Sigmoid colon (tissue), 4 donors: Measurements from ENCODE around the gene CADM2.

Source experiments
- CTCF ChIP-seq, 4 experiments: fragments of 450-650 bp in 3 of 4; fragments of 200-600 bp in 1 of 4; IDR thresholded peaks; one replicate each; pipeline ENCODE4 v1.5.1; 2016 to 2019; ENCODE audit warnings: antibody characterized with exemption in 4 of 4, mild to moderate bottlenecking in 3 of 4, moderate library complexity in 2 of 4
- EP300 ChIP-seq, 4 donors: sonication (generic); formaldehyde crosslinking; IDR thresholded peaks; one replicate each; pipeline ENCODE4 v1.6.1; 2017; ENCODE audit warnings: antibody characterized with exemption in 4 of 4

- no peak for TF ChIP-seq CTCF (IDR thresholded peaks at IDR 0.05)
- no peak for TF ChIP-seq EP300 (IDR thresholded peaks at IDR 0.05)
These were observed 29.1 kb downstream of the CADM2 start for GRCh38 chr3:84987706-84988504.
